ENCODE measurements around the gene OR6Q1.

Gene OR6Q1

DNA sequence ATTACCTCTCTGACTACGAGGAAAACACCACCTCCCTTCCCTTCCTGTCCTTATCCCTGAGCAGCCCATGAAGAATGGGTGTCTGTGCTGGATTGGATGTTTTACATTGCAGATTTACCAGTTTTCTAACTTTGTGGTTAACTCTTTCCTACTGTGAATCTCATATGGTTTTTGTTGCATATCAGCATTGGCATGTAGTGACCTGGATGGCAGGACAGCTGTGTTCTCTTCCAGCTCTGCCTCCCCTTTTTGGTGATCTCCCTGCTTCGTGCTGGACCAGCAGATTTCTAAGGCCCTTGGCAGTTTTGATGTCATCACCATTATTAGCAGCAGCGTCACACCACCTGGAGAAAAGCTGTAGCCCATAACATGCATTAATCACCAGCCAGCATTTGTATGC, 26.7 kb downstream of the OR6Q1 start:
- no peak for DNase-seq (ENCODE audit: low spot score)

DNA sequence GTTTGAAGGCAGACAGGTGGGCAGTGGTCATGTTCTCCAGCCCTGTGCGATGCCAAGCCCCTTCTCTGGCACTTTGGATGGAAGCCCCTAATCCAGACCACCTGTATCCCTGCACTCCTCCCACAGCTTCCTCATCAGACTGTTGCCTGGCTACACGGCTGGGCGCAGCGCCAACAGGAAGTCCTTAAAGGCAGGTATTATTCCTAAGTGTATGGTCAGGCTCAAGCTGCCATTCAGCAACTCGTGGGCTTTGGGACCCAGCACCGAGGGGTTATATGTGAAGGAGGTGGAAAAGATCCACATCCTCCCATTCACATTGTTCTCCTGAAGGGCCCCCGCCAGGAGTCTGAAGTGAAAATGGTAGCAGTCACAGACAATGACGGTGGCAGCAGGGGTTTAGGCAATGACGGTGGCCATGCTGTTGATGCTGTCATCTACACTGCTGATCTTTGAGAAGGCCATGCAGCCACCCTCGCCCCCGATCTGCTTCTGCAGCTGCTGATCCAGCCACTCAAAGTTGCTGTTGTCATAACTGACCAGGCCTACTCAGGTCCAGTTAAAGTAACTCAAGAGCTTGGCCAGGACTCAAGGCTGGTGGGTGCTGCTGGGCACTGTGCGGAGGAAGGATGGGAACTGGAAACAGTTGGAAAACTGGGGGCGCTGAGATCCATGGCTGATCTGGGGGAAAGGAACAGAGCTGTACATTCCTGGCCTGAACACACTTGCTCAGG, 27.7 kb downstream of the OR6Q1 start:
- DNase-seq (ENCODE audit: low spot score): no peak

DNA sequence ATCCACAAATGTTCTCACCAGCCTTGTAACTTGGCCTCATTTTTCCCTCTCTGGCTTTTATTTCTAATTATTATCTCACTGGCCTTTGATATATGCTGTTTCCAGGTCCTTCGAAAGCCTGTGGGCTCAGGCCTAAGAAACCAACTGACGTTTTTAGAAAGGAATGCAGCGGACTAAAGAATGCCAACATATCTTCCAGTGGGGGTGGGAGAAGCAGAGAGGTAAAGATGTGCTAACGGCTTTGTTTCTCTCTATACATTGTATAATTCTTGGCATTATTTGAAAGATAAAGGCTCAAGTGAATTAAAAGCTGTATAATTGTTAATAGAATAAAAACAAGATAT, 28.2 kb downstream of the OR6Q1 start:
- DNase-seq (ENCODE audit: low spot score): no peak

DNA sequence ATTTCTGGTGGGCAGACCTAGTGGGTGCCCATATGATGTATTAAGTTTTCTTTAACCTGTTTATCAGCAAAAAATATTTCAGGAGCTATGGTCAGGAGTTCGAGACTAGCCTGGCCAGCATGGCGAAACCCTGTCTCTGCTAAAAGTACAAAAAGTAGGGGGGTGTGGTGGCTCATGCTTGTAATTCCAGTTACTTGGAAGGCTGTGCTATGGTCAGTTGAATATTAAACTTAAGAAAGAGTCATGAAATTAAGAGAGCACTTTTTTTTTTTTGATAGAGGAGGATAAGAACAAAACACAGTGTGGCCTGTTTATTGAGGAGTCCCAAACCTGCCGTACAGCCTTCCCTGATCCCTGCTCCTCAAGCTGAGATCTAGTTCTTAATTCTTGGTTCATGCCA, 29.8 kb downstream of the OR6Q1 start:
- no peak for DNase-seq (ENCODE audit: low spot score)

DNA sequence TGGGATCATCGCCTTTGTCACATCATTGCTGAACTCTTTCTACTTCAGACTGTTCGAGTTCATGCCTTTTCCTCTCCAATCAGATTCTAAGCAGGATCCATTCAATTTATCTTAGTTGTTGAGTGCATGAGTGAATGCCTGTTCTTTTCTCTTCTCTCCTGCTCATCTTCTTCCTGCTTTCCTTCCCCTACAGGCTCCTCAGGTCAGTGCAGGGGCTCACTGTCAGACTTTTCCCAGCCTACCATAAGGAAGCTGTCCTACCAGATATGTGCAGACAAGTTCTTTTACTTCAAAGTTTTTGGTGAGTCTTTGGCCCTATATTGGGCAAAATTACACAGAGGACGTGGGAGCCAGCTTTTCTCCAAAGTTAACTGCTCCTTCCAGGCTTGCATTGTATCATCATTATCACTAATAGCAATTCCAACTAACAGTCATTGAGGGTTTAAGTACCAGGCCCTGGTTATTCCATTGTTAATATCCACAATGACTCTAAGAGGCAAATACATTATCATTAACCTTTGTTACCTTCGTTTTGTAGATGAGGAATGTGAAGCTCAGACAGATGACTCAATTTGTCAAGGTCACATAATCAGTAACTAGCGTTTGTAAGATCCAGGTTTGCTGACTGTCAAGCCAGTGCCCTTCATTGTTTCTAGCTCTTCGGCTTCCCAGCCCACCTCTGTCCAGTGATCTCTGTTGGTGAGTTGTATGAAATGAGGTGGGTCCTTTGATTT, 30.4 kb downstream of the OR6Q1 start:
- no peak for DNase-seq (ENCODE audit: low spot score)

DNA sequence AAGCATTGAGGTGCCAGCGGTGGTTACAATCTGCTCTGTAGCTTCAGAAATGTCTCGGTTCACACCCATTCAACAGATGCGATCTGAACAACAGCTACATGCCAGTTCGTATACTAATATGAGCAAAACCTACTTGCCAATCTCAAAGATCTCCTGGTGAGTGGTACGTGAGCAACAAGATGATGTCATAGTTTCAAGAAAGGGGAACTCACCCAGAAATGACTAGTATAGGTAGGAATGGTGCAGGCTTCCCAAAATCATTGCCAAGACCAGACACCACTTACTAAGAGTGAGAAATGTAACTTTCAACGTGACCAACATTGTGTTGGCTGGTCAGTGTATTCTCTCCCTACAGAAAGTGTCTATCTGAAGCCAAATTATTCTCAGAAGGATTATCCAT, 31.1 kb downstream of the OR6Q1 start:
- DNase-seq (ENCODE audit: low spot score): no peak

DNA sequence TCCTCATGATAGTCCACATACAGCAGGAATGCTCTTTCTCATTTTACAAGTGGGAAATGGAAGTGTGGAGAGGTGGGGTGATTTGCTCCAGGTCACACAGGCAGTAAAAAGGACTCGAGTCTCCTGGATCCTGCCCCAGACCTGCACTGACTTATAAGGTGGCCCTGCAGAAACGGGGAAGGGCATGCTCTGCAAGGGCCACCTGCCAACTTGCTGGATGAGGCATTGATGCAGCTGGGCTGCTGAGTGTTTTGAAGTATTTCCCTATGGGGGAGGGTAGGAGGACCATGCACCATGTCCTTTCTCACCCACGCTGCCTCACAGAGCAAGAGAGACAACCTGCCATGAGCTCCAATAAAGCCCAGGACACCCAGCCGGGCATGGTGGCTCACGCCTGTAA, 36.9 kb downstream of the OR6Q1 start:
- DNase-seq (ENCODE audit: low spot score): no peak

DNA sequence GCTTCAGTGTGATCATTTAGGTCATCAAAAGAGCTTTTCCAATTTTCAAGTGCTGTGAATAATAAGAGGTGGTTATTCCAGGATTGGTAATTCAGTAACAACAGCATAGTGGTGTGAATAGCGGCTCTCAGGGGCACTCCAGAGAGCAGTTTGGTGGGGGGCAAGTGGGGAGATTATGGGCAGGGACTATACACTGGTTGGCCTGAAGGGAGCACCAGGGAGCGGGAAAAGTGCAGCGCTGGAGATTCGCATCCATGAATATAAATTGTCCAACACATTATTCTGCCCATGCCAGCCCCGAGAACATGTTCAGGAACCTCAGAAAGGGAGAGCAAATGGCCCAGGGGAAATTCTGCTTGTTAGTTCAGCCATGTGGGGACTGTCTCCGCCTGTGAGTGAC, 37.9 kb downstream of the OR6Q1 start:
- no peak for DNase-seq (ENCODE audit: low spot score)

DNA sequence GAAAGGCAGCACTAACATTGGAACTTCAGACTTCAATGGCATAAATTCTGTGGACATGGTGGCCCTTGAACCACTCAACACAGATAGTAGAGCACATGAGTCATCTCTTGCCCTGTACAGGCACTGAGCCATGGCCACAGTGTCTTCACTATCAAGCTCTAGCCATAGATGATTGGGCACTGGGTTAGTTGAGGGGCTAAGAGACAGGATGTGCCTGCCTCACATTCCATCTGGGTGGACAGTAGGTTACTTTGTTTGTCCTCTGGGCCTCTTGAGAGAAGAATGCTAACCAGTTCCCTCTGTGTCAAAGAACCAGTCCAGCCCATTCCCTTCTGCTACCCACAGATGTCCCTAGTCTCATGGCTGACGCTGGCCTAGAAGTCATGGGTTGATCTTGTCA, 39.8 kb downstream of the OR6Q1 start:
- no peak for DNase-seq (ENCODE audit: low spot score)

DNA sequence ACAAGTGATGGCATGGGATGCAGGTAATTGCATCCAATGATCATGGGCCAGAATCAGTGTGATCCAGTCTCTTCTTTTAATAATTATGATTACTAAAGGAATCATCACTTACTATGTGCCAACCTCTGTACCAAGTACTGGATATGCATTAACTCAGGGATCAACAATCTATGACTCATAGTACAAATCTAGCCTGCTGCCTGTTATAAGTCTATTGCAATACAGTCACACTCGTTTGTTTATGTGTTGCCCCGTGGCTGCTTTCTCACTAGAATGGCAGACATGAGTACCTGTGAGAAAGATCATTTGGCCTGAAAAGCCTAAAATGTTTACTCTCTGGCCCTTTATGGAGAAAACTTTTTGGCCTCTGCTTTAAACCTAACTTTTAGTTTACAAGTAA, 45.0 kb downstream of the OR6Q1 start:
- DNase-seq (ENCODE audit: low spot score): no peak

Small RNA genes within 50 kb of the gene (small RNA-seq; reads per million reads assigned to genes)
- 0 reads per million in 2 experiments for gene RNU6-899P
